Activated CD4-positive, alpha-beta memory T cell treated with anti-CD3 and anti-CD28 coated beads, Interleukin-2, amount 10 ng/mL, durations not matched to agents 7 days and 5 days (primary cell): ENCODE data around the gene TNS3. TPM values are rescaled to one million over a fixed set of nuclear protein-coding genes. Genes with fewer than 3 reads are reported as not detected.
"Not testable (repeated sequence)": the region's sequence is repeated elsewhere in the genome, so short reads cannot be mapped to it uniquely, and the experiment has no call there.

Experiments used
- CTCF ChIA-PET: fragments of 350-600 bp; sonication (Branson Sonifier 250); formaldehyde crosslinking; loops from one replicate; lab custom pipeline; 2021; ENCODE audit warnings: antibody characterized with exemption, inconsistent platforms; lab: Charles Lee
- POLR2A ChIA-PET: fragments of 350-600 bp; sonication (Branson Sonifier 250); formaldehyde crosslinking; loops from one replicate; lab custom pipeline; 2021; ENCODE audit warnings: antibody characterized with exemption; lab: Charles Lee
- DNase-seq: peaks from one replicate; pipeline ENCODE4 v3.0.0-alpha.2; 2020
- H3K27ac Mint-ChIP-seq: one replicate; pipeline ENCODE4 v1.8.0; 2021; ENCODE audit warnings: mild to moderate bottlenecking, mixed read lengths
- H3K27me3 Mint-ChIP-seq: one replicate; pipeline ENCODE4 v1.8.0; 2021; ENCODE audit warnings: mixed read lengths
- H3K36me3 Mint-ChIP-seq: one replicate; pipeline ENCODE4 v1.8.0; 2021; ENCODE audit warnings: low read depth, mixed read lengths
- H3K4me1 Mint-ChIP-seq: one replicate; pipeline ENCODE4 v1.8.0; 2021; ENCODE audit warnings: mixed read lengths
- H3K4me3 Mint-ChIP-seq: one replicate; pipeline ENCODE4 v1.8.0; 2021; ENCODE audit warnings: mild to moderate bottlenecking, mixed read lengths
- H3K9me3 Mint-ChIP-seq: one replicate; pipeline ENCODE4 v1.8.0; 2021; ENCODE audit warnings: mixed read lengths
- total RNA-seq, 2 experiments: library from RNA; stranded (reverse); gene quantifications; one replicate each; pipeline ENCODE4 v1.2.3, GENCODE V29; 2021

Gene TNS3
- total RNA-seq, 2 experiments from 2014 or later = 0.15 to 0.18 TPM

- H3K27ac Mint-ChIP-seq = no peak overlapping the region
- no peaks in the 10 kb centered on the region for H3K4me1 Mint-ChIP-seq
- H3K27me3 Mint-ChIP-seq = no peaks in the 10 kb centered on the region
- ChIA-PET CTCF (no interaction called here), POLR2A (no interaction called here)
- DNase-seq = no peak
- H3K36me3 Mint-ChIP-seq = no peaks in the 10 kb centered on the region
- no peak overlapping the region for H3K4me3 Mint-ChIP-seq
- no peaks in the 10 kb centered on the region for H3K9me3 Mint-ChIP-seq
These were observed 29.2 kb upstream of the TNS3 start for GRCh38 chr7:47611045-47611511.

GRCh38 chr7:47610506-47611044 lies 28.7 kb upstream of the TNS3 start:
- H3K27ac Mint-ChIP-seq = no peak overlapping the region
- ChIA-PET CTCF (no interaction called here), POLR2A (no interaction called here)
- no peaks in the 10 kb centered on the region for H3K36me3 Mint-ChIP-seq
- H3K27me3 Mint-ChIP-seq = no peaks in the 10 kb centered on the region
- no peak overlapping the region for H3K4me3 Mint-ChIP-seq
- no peaks in the 10 kb centered on the region for H3K4me1 Mint-ChIP-seq
- H3K9me3 Mint-ChIP-seq = no peaks in the 10 kb centered on the region
- DNase-seq = no peak

- H3K27me3 Mint-ChIP-seq = no peaks in the 10 kb centered on the region
- ChIA-PET CTCF (no interaction called here), POLR2A (no interaction called here)
- DNase-seq = no peak
- H3K9me3 Mint-ChIP-seq = no peaks in the 10 kb centered on the region
- H3K4me3 Mint-ChIP-seq = no peak overlapping the region
- no peak overlapping the region for H3K27ac Mint-ChIP-seq
- H3K36me3 Mint-ChIP-seq = no peaks in the 10 kb centered on the region
- H3K4me1 Mint-ChIP-seq = no peaks in the 10 kb centered on the region
These were observed 28.0 kb upstream of the TNS3 start for GRCh38 chr7:47609803-47610452.

DNA sequence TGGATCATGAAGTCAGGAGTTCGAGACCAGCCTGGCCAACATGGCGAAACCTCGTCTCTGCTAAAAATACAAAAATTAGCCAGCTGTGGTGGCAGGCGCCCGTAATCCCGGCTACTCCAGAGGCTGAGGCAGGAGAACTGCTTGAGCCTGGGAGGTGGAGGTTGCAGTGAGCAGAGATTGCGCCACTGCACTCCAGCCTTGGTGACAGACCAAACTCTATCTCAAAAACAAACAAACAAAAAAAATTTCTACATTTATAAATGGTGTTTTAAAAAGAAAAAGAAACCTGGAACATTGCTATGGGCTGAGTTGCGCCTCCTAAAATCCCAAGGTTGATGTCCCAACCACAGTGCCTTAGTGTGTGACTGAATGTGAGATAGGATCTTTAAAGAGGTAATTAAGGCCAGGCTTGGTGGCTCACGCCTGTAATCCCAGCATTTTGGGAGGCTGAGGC lies 24.7 kb upstream of the TNS3 start:
- H3K27ac Mint-ChIP-seq, POLR2A ChIA-PET, H3K36me3 Mint-ChIP-seq, CTCF ChIA-PET, H3K4me3 Mint-ChIP-seq, H3K27me3 Mint-ChIP-seq, DNase-seq, H3K4me1 Mint-ChIP-seq, H3K9me3 Mint-ChIP-seq: not testable (repeated sequence)

DNA sequence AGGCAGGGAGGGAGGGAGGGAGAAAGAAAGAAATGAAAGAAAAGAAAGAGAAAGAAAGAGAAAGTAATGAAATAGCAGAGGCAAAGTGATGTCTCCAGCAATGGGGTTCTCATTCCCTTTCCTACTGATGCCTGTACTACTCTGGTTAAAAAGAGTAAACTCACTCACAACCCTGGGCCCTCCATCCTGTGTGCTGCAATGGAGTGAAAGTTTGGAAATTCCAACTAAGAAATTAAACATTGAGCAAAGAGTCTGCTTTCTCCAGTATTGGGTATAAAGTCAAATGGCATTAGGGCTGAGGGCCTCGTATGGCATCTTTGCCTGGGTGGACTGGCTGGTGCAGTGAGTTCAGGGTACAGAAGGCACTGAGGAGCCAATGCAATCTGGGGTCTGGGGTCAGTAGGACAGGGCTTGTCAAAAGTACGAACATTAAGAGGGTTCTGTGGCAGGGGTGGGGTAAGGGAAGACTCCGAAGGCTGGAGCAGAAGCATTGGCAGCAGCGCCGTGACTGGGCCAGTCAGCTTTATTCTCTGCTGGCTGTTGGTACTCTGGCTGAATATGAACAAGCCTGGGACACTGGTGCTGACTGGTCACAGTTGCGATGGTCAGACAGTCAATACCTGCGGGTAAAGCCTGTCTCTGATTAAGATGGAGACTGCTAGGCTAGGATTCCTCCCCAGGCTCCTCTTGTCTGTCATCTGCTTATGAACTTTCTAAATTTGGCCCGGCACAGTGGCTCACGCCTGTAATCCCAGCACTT lies 24.1 kb upstream of the TNS3 start:
- H3K4me1 Mint-ChIP-seq = no peaks in the 10 kb centered on the region
- POLR2A ChIA-PET = no interaction called here
- H3K27ac Mint-ChIP-seq = no peak overlapping the region
- H3K4me3 Mint-ChIP-seq = no peak overlapping the region
- H3K36me3 Mint-ChIP-seq = no peaks in the 10 kb centered on the region
- H3K9me3 Mint-ChIP-seq = no peaks in the 10 kb centered on the region
- no peaks in the 10 kb centered on the region for H3K27me3 Mint-ChIP-seq
- CTCF ChIA-PET = no interaction called here
- no peak for DNase-seq

- H3K4me3 Mint-ChIP-seq = no peak overlapping the region
- H3K36me3 Mint-ChIP-seq = no peaks in the 10 kb centered on the region
- no peaks in the 10 kb centered on the region for H3K27me3 Mint-ChIP-seq
- no peaks in the 10 kb centered on the region for H3K9me3 Mint-ChIP-seq
- POLR2A ChIA-PET = no interaction called here
- H3K27ac Mint-ChIP-seq = no peak overlapping the region
- no peaks in the 10 kb centered on the region for H3K4me1 Mint-ChIP-seq
- DNase-seq = no peak
- CTCF ChIA-PET = no interaction called here
These were observed 22.6 kb upstream of the TNS3 start for GRCh38 chr7:47604496-47604890.

GRCh38 chr7:47603514-47604255 lies 21.8 kb upstream of the TNS3 start:
- H3K27ac Mint-ChIP-seq, H3K27me3 Mint-ChIP-seq, H3K36me3 Mint-ChIP-seq, H3K9me3 Mint-ChIP-seq, CTCF ChIA-PET, H3K4me3 Mint-ChIP-seq, DNase-seq, H3K4me1 Mint-ChIP-seq: not testable (repeated sequence)
- POLR2A ChIA-PET = interaction anchor here (0.6 kb wide), 1 partner anchor 532 kb away, joined by 3 read pairs; no protein-coding TSS in a partner anchor

DNA sequence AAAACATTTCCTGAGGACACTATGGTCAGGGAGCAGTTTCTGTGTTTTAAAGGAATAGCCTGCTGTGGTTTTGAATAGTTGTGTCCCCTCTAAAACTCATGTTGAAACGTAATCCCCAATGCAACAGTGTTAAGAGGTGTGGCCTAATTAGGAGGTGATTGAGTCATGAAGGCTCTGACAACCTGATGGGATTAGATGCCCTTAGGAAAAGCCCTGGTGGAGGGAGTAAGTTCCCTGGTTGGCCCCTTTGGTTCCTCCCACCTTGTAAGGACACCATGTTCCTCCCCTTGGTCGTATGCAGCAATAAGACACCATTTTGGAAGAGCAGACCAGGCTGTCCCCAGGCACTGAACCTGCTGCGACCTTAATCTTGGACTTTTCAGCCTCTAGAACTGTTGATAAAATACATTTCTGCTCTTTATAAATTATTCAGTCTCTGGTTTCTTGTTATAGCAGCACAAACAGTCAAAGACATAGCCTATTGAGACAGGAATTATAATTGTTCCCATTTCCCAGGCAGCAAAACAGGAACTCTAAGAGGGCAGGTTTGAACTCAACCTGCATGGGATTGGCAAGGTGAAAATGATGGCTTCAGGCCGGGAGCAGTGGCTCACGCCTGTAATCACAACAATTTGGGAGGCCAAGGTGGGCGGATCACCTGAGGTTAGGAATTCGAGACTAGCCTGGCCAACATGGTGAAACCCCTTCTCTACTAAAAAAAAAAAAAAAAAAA lies 20.5 kb upstream of the TNS3 start:
- Mint-ChIP-seq H3K27ac (no peak overlapping the region), H3K27me3 (no peaks in the 10 kb centered on the region), H3K4me3 (no peak overlapping the region), H3K36me3 (no peaks in the 10 kb centered on the region), H3K9me3 (peaks cover 5% of the 10 kb centered on the region), H3K4me1 (no peaks in the 10 kb centered on the region)
- ChIA-PET POLR2A (no interaction called here), CTCF (no interaction called here)
- no peak for DNase-seq

GRCh38 chr7:47601881-47602249 lies 20.0 kb upstream of the TNS3 start:
- no peaks in the 10 kb centered on the region for H3K36me3 Mint-ChIP-seq
- no peaks in the 10 kb centered on the region for H3K4me1 Mint-ChIP-seq
- no peak for DNase-seq
- CTCF ChIA-PET = no interaction called here
- H3K27ac Mint-ChIP-seq = no peak overlapping the region
- H3K4me3 Mint-ChIP-seq = no peak overlapping the region
- POLR2A ChIA-PET = no interaction called here
- no peaks in the 10 kb centered on the region for H3K27me3 Mint-ChIP-seq
- H3K9me3 Mint-ChIP-seq = peaks cover 11% of the 10 kb centered on the region

DNA sequence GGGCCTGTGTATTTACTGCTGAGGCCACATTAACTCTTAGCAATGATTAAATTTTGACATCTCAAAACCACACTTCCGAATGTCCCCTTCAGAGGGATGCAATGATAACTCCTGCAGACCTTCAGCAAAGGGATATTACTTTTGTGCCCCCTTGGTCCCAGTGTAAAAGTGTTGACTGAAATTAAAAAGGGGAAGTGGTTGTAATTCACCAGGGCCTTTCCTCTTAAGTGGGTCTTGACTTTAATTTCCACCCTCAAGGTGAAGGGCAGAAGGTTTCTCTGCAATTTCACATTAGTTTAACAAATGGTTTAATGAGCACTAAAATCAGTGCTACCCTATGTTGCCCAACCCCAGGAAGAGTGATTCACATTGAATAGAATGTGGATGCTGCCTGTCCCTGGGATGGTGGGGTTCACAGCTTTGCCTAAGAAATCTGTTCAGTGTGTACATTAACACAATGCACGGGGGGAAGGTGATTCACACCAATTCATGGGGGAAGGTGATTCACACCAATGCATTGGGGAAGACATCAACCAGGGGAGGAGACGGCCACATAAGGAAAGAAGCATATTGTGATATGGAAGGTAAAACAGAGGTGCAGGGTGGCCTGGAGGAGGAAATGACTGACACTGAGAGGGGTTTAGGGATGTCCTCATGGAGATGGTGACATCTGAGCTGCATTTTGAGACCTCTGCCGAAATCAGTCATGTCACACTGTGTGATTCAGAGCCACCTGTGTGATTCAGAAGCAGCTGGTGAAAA lies 19.4 kb upstream of the TNS3 start:
- no peaks in the 10 kb centered on the region for H3K4me1 Mint-ChIP-seq
- ChIA-PET POLR2A (no interaction called here), CTCF (no interaction called here)
- H3K27ac Mint-ChIP-seq = no peak overlapping the region
- no peaks in the 10 kb centered on the region for H3K36me3 Mint-ChIP-seq
- H3K27me3 Mint-ChIP-seq = no peaks in the 10 kb centered on the region
- H3K4me3 Mint-ChIP-seq = no peak overlapping the region
- peaks cover 12% of the 10 kb centered on the region for H3K9me3 Mint-ChIP-seq
- no peak for DNase-seq

DNA sequence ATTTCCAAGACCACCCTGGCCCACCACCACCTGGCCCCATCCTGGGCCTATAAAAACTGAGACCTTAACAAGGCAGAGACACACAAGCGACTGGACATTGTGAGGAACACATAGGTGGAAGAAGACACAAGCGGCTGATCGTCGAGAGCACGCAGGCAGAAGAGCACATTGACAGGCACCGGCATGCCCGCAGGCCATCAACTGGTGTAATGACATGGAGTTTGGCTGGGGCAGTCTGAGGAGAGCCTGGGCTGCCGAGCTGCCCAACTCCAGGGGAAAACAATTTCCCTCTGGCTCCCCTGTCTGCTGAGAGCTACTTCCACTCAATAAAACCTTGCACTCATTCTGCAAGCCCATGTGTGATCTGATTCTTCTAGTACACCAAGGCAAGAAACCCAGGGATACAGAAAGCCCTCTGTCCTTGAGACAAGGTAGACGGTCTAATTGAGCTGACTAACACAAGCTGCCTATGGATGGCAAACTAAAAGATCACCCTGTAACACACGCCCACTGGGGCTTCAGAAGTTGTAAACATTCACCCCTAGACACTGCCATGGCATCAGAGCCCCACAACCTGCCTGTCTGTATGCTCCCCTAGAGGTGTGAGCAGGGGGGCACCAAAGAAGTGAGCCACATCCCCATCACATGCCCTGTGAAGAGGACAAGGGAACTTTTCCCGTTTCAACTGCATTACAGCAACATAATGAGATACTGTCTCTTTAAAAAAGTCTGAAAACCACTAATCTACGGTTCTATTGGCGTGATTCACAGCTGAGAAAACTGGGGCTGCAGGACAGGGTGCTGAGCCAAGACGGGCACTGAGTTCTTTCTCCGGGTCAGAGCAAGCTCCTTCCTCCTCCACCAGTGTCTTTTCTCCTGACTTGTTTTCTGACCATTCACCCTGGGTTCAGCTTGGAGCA lies 18.5 kb upstream of the TNS3 start:
- H3K4me1 Mint-ChIP-seq = no peaks in the 10 kb centered on the region
- no peaks in the 10 kb centered on the region for H3K27me3 Mint-ChIP-seq
- ChIA-PET POLR2A (no interaction called here), CTCF (no interaction called here)
- H3K4me3 Mint-ChIP-seq = no peak overlapping the region
- no peak overlapping the region for H3K27ac Mint-ChIP-seq
- DNase-seq = no peak
- peaks cover 13% of the 10 kb centered on the region for H3K9me3 Mint-ChIP-seq
- H3K36me3 Mint-ChIP-seq = no peaks in the 10 kb centered on the region
